ENCODE results near the gene EDC4. TPM values are rescaled to one million over a fixed set of nuclear protein-coding genes. Genes with fewer than 3 reads are reported as not detected.

Gene EDC4
- total and polyA plus RNA-seq, 2 of the 13 experiments (the other 11 are each of a cell fraction or from before 2014, with no cell fraction given), result 51.4 to 59.1 TPM

DNA sequence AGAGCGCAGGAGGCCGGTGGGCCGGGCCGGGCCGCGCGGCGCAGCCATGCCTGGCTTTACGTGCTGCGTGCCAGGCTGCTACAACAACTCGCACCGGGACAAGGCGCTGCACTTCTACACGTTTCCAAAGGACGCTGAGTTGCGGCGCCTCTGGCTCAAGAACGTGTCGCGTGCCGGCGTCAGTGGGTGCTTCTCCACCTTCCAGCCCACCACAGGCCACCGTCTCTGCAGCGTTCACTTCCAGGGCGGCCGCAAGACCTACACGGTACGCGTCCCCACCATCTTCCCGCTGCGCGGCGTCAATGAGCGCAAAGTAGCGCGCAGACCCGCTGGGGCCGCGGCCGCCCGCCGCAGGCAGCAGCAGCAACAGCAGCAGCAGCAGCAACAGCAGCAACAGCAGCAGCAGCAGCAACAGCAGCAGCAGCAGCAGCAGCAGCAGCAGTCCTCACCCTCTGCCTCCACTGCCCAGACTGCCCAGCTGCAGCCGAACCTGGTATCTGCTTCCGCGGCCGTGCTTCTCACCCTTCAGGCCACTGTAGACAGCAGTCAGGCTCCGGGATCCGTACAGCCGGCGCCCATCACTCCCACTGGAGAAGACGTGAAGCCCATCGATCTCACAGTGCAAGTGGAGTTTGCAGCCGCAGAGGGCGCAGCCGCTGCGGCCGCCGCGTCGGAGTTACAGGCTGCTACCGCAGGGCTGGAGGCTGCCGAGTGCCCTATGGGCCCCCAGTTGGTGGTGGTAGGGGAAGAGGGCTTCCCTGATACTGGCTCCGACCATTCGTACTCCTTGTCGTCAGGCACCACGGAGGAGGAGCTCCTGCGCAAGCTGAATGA is 30.1 kb upstream of the EDC4 start (continued):
- TF ChIP-seq ZNF781 (CRISPR knock-in tag; IDR thresholded peaks at IDR 0.05; ENCODE audit: borderline replicate concordance, not compliant biosample characterization) (peak; percentile 23), ZNF83 (CRISPR knock-in tag; IDR thresholded peaks at IDR 0.05; ENCODE audit: borderline replicate concordance) (peak; percentile 92), KLF15 (CRISPR knock-in tag; IDR thresholded peaks at IDR 0.05; ENCODE audit: borderline replicate concordance) (peak; percentile 51; the same call in 1 of the 2 replicates), MAX (IDR thresholded peaks at IDR 0.05) (peak; percentile 87), STAG1 (CRISPR knock-in tag; IDR thresholded peaks at IDR 0.05) (peak; percentile 49), TAF1 (CRISPR knock-in tag; IDR thresholded peaks at IDR 0.05) (peak; percentile 59; the same call in 1 of the 2 replicates), SALL1 (CRISPR knock-in tag; IDR thresholded peaks at IDR 0.05) (peak; percentile 34), MED8 (CRISPR knock-in tag; IDR thresholded peaks at IDR 0.05; ENCODE audit: insufficient replicate concordance) (peak; percentile 41), HNF4A (CRISPR knock-in tag; IDR thresholded peaks at IDR 0.05) (no peak), ATAD3A (CRISPR knock-in tag; IDR thresholded peaks at IDR 0.05) (no peak), ZNF513 (CRISPR knock-in tag; conservative IDR thresholded peaks at IDR 0.05) (peak; percentile 70; the same call in 1 of the 2 replicates), ZNF138 (CRISPR knock-in tag; IDR thresholded peaks at IDR 0.05; ENCODE audit: low read depth) (peak; percentile 84), NR2F1 (CRISPR knock-in tag; IDR thresholded peaks at IDR 0.05) (0 out of 4 replicates have a peak, but pooled peaks of 1 of the 2 experiments have one; percentile 15), HDAC2 (CRISPR knock-in tag; IDR thresholded peaks at IDR 0.05) (no peak; the same call in 1 of the 2 replicates), ZNF784 (CRISPR knock-in tag; IDR thresholded peaks at IDR 0.05; ENCODE audit: borderline replicate concordance) (peak; percentile 96)
- TF ChIP-seq, protein P1, sequence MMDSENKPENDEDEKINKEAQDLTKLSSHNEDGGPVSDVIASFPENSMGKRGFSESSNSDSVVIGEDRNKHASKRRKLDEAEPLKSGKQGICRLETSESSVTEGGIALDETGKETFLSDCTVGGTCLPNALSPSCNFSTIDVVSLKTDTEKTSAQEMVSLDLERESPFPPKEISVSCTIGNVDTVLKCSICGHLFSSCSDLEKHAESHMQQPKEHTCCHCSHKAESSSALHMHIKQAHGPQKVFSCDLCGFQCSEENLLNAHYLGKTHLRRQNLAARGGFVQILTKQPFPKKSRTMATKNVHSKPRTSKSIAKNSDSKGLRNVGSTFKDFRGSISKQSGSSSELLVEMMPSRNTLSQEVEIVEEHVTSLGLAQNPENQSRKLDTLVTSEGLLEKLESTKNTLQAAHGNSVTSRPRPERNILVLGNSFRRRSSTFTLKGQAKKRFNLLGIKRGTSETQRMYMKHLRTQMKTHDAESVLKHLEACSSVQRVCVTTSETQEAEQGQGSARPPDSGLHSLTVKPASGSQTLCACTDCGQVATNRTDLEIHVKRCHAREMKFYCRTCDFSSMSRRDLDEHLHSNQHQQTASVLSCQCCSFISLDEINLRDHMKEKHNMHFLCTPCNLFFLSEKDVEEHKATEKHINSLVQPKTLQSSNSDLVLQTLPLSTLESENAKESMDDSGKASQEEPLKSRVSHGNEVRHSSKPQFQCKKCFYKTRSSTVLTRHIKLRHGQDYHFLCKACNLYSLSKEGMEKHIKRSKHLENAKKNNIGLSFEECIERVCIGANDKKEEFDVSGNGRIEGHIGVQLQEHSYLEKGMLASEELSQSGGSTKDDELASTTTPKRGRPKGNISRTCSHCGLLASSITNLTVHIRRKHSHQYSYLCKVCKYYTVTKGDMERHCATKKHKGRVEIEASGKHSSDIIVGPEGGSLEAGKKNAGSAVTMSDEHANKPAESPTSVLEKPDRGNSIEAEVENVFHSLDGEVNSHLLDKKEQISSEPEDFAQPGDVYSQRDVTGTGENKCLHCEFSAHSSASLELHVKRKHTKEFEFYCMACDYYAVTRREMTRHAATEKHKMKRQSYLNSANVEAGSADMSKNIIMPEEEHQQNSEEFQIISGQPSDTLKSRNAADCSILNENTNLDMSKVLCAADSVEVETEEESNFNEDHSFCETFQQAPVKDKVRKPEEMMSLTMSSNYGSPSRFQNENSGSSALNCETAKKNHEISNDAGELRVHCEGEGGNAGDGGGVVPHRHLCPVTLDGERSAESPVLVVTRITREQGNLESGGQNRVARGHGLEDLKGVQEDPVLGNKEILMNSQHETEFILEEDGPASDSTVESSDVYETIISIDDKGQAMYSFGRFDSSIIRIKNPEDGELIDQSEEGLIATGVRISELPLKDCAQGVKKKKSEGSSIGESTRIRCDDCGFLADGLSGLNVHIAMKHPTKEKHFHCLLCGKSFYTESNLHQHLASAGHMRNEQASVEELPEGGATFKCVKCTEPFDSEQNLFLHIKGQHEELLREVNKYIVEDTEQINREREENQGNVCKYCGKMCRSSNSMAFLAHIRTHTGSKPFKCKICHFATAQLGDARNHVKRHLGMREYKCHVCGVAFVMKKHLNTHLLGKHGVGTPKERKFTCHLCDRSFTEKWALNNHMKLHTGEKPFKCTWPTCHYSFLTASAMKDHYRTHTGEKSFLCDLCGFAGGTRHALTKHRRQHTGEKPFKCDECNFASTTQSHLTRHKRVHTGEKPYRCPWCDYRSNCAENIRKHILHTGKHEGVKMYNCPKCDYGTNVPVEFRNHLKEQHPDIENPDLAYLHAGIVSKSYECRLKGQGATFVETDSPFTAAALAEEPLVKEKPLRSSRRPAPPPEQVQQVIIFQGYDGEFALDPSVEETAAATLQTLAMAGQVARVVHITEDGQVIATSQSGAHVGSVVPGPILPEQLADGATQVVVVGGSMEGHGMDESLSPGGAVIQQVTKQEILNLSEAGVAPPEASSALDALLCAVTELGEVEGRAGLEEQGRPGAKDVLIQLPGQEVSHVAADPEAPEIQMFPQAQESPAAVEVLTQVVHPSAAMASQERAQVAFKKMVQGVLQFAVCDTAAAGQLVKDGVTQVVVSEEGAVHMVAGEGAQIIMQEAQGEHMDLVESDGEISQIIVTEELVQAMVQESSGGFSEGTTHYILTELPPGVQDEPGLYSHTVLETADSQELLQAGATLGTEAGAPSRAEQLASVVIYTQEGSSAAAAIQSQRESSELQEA (CRISPR knock-in tag; IDR thresholded peaks at IDR 0.05; ENCODE audit: not compliant biosample characterization), result peak; percentile 54
